HG02852 (cell line): ENCODE results near the gene KRT84.
"Not testable (repeated sequence)": the region's sequence is repeated elsewhere in the genome, so short reads cannot be mapped to it uniquely, and the experiment has no call there.

ENCODE experiments used
- ATAC-seq: cut with Tn5 transposase; IDR thresholded peaks from one replicate; pipeline ENCODE4 v1.9.1; 2021; ENCODE audit warnings: mild to moderate bottlenecking, moderate library complexity; ENCODE audit not compliant: unreplicated experiment

KRT84 gene

GRCh38 chr12:52411815-52412214, 26.4 kb upstream of the KRT84 start:
- ATAC-seq = no peak

- ATAC-seq = not testable (repeated sequence)
Measured at GRCh38 chr12:52410589-52411248, 25.3 kb upstream of the KRT84 start.

- no peak for ATAC-seq
Measured at GRCh38 chr12:52407918-52408317, 22.5 kb upstream of the KRT84 start.

GRCh38 chr12:52405922-52406385, 20.5 kb upstream of the KRT84 start, which contains the start of gene KRT82:
KRT82 (minus strand) TSS chr12:52406335; CDS start chr12:52406277, 58 bp downstream.
- ATAC-seq = no peak

GRCh38 chr12:52404951-52405350, 19.5 kb upstream of the KRT84 start:
- no peak for ATAC-seq

GRCh38 chr12:52403561-52403960, 18.1 kb upstream of the KRT84 start:
- ATAC-seq = no peak

- ATAC-seq = no peak
Measured at GRCh38 chr12:52402873-52403540, 17.6 kb upstream of the KRT84 start.

GRCh38 chr12:52402377-52402776, 16.9 kb upstream of the KRT84 start:
- ATAC-seq = no peak

GRCh38 chr12:52401926-52402325, 16.5 kb upstream of the KRT84 start:
- no peak for ATAC-seq

- no peak for ATAC-seq
Measured at GRCh38 chr12:52401526-52401925, 16.1 kb upstream of the KRT84 start.

GRCh38 chr12:52400906-52401305, 15.5 kb upstream of the KRT84 start:
- no peak for ATAC-seq

GRCh38 chr12:52399756-52400155, 14.3 kb upstream of the KRT84 start:
- ATAC-seq = no peak

- no peak for ATAC-seq
Measured at GRCh38 chr12:52398176-52398575, 12.7 kb upstream of the KRT84 start.

GRCh38 chr12:52396656-52397055, 11.2 kb upstream of the KRT84 start:
- ATAC-seq = no peak

- ATAC-seq = no peak
Measured at GRCh38 chr12:52395761-52396434, 10.4 kb upstream of the KRT84 start.

GRCh38 chr12:52394836-52395405, 9.5 kb upstream of the KRT84 start:
- ATAC-seq = no peak

GRCh38 chr12:52392465-52393007, 7.1 kb upstream of the KRT84 start:
- ATAC-seq = no peak

- ATAC-seq = no peak
Measured at GRCh38 chr12:52391618-52392002, 6.2 kb upstream of the KRT84 start.

- ATAC-seq = no peak
Measured at GRCh38 chr12:52390739-52391617, 5.5 kb upstream of the KRT84 start.
